Measurements from ENCODE around the gene C1QL3. TPM values are rescaled to one million over a fixed set of nuclear protein-coding genes. Genes with fewer than 3 reads are reported as not detected.

The C1QL3 gene
- total RNA-seq, 1 experiment from 2014 or later: 4.0 TPM

GRCh38 chr10:16547973-16548372 lies 26.3 kb upstream of the C1QL3 start:
- no peak overlapping the region for H3K4me3 Mint-ChIP-seq
- H3K9me3 ChIP-seq (ENCODE audit: control insufficient read depth, low read depth, low read length): no peaks in the 10 kb centered on the region
- H3K9me3 Mint-ChIP-seq: no peaks in the 10 kb centered on the region; a peak in 3 of 5 replicates
- H3K27ac Mint-ChIP-seq: no peak overlapping the region
- H3K79me1 ChIP-seq (ENCODE audit: insufficient read depth, low read depth, low read length, poor library complexity, severe bottlenecking): no peaks in the 10 kb centered on the region
- H3K27ac ChIP-seq (ENCODE audit: insufficient read length, low read depth, low read length): no peak overlapping the region
- H3K14ac ChIP-seq (ENCODE audit: insufficient read depth, low read length): no peak overlapping the region
- H3T11ph ChIP-seq (ENCODE audit: low read length): no peak overlapping the region
- H4K5ac ChIP-seq (ENCODE audit: insufficient read length, low read depth, low read length): no peak overlapping the region
- peaks cover 8% of the 10 kb centered on the region for H3K27me3 Mint-ChIP-seq (ENCODE audit: low read depth)
- no peak overlapping the region for H3K56ac ChIP-seq (ENCODE audit: insufficient read length, low read depth, low read length)
- no peaks in the 10 kb centered on the region for H3K79me2 ChIP-seq (ENCODE audit: insufficient read depth, low read length)
- H3K27me3 ChIP-seq (ENCODE audit: insufficient read depth, low read length): no peaks in the 10 kb centered on the region
- no peak overlapping the region for H4K8ac ChIP-seq (replicated peaks; ENCODE audit: insufficient read length, low read depth, low read length)
- no peak overlapping the region for H2AK5ac ChIP-seq (ENCODE audit: insufficient read length, low read length)
- H3K18ac ChIP-seq (ENCODE audit: insufficient read length, low read depth, low read length): no peak overlapping the region
- H4K91ac ChIP-seq (ENCODE audit: insufficient read length, low read depth, low read length): no peak overlapping the region
- DNase-seq: no peak
- H3K36me3 Mint-ChIP-seq (ENCODE audit: insufficient read depth in 1 of 3, low read depth in 3 of 3): no peaks in the 10 kb centered on the region
- no peak overlapping the region for H2BK20ac ChIP-seq (ENCODE audit: low read depth, low read length, poor library complexity, severe bottlenecking)
- H3K23ac ChIP-seq (ENCODE audit: insufficient read length, low read depth, low read length): no peak overlapping the region
- no peak overlapping the region for H2BK12ac ChIP-seq (ENCODE audit: insufficient read length, low read depth, low read length)
- H2AFZ ChIP-seq (ENCODE audit: low read length): no peak overlapping the region
- H3K4me1 ChIP-seq (ENCODE audit: insufficient read depth, low read length): no peaks in the 10 kb centered on the region
- WGBS (ENCODE audit: extremely low coverage, insufficient read length, low lambda C conversion rate): no CpG with 5 or more reads among the region's 4 CpGs
- H3K23me2 ChIP-seq (ENCODE audit: insufficient read length, low read depth, low read length, poor library complexity, severe bottlenecking): no peaks in the 10 kb centered on the region
- peaks cover 3 to 5% of the 10 kb centered on the region in 2 experiments; a peak in 1 of 4 replicates for H3K4me1 Mint-ChIP-seq
- H2BK5ac ChIP-seq (ENCODE audit: insufficient read length, low read length): no peak overlapping the region
- no peak overlapping the region for H3K4ac ChIP-seq (ENCODE audit: low read depth, low read length)
- H2BK15ac ChIP-seq (ENCODE audit: low read depth, low read length): no peak overlapping the region
- H3K4me2 ChIP-seq (ENCODE audit: insufficient read depth, insufficient read length, low read length): no peak overlapping the region
- H4K20me1 ChIP-seq (ENCODE audit: control insufficient read depth, insufficient read depth, insufficient read length): no peaks in the 10 kb centered on the region
- no peak overlapping the region for H3K9ac ChIP-seq (ENCODE audit: extremely low read depth, insufficient read length, low read length)
- no peak overlapping the region for H2BK120ac ChIP-seq (ENCODE audit: low read depth, low read length, poor library complexity, severe bottlenecking)
- TF ChIP-seq, protein P1, sequence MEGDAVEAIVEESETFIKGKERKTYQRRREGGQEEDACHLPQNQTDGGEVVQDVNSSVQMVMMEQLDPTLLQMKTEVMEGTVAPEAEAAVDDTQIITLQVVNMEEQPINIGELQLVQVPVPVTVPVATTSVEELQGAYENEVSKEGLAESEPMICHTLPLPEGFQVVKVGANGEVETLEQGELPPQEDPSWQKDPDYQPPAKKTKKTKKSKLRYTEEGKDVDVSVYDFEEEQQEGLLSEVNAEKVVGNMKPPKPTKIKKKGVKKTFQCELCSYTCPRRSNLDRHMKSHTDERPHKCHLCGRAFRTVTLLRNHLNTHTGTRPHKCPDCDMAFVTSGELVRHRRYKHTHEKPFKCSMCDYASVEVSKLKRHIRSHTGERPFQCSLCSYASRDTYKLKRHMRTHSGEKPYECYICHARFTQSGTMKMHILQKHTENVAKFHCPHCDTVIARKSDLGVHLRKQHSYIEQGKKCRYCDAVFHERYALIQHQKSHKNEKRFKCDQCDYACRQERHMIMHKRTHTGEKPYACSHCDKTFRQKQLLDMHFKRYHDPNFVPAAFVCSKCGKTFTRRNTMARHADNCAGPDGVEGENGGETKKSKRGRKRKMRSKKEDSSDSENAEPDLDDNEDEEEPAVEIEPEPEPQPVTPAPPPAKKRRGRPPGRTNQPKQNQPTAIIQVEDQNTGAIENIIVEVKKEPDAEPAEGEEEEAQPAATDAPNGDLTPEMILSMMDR (conservative IDR thresholded peaks at IDR 0.05): no peak

Measured in H9 (cell line).